ENCODE data around the gene CALR3. TPM values are rescaled to one million over a fixed set of nuclear protein-coding genes. Genes with fewer than 3 reads are reported as not detected.

CALR3 gene
- total RNA-seq, 2 experiments from 2014 or later: not detected

- no peak for ATAC-seq
- H3K4me1 Mint-ChIP-seq (ENCODE audit: low read depth): peaks cover 27% of the 10 kb centered on the region
- H3K27me3 Mint-ChIP-seq: no peaks in the 10 kb centered on the region
- H3K36me3 Mint-ChIP-seq (ENCODE audit: low read depth): peaks cover 66% of the 10 kb centered on the region
- intact Hi-C loops (cut with micrococcal nuclease): no loop called here
- no peaks in the 10 kb centered on the region for H3K9me3 Mint-ChIP-seq
- H3K27ac Mint-ChIP-seq: no peak overlapping the region
- ChIA-PET CTCF (no interaction called here), POLR2A (interaction anchor here (1.3 kb wide), 1 partner anchor 9 kb away, joined by 4 read pairs; no protein-coding TSS in a partner anchor)
- no peak for DNase-seq
- no peak for TF ChIP-seq CTCF (IDR thresholded peaks at IDR 0.05)
- no peak overlapping the region for H3K4me3 Mint-ChIP-seq
These were observed 40.2 kb upstream of the CALR3 start for GRCh38 chr19:16536130-16536529.

GRCh38 chr19:16535381-16535780 is 39.4 kb upstream of the CALR3 start:
- DNase-seq (no peak), ATAC-seq (no peak)
- no peak overlapping the region for H3K27ac Mint-ChIP-seq
- TF ChIP-seq CTCF (IDR thresholded peaks at IDR 0.05): no peak
- H3K36me3 Mint-ChIP-seq (ENCODE audit: low read depth): peaks cover 64% of the 10 kb centered on the region
- H3K9me3 Mint-ChIP-seq: no peaks in the 10 kb centered on the region
- no peak overlapping the region for H3K4me3 Mint-ChIP-seq
- H3K4me1 Mint-ChIP-seq (ENCODE audit: low read depth): peaks cover 23% of the 10 kb centered on the region
- POLR2A ChIA-PET: interaction anchor here (0.7 to 1.3 kb wide), 2 partner anchors 8 to 14 kb away, joined by 3 to 4 read pairs; no protein-coding TSS in a partner anchor
- no peaks in the 10 kb centered on the region for H3K27me3 Mint-ChIP-seq
- intact Hi-C loops (cut with micrococcal nuclease): no loop called here
- CTCF ChIA-PET: interaction anchor here (1.0 kb wide), 1 partner anchor 20 kb away, joined by 5 read pairs; no protein-coding TSS in a partner anchor

- Mint-ChIP-seq H3K9me3 (no peaks in the 10 kb centered on the region), H3K27ac (no peak overlapping the region), H3K4me1 (ENCODE audit: low read depth) (peaks cover 5% of the 10 kb centered on the region), H3K27me3 (no peaks in the 10 kb centered on the region), H3K36me3 (ENCODE audit: low read depth) (peaks cover 55% of the 10 kb centered on the region), H3K4me3 (no peak overlapping the region)
- no peak for DNase-seq
- no peak for TF ChIP-seq CTCF (IDR thresholded peaks at IDR 0.05)
- CTCF ChIA-PET: no interaction called here
- no peak for ATAC-seq
- intact Hi-C loops (cut with micrococcal nuclease): no loop called here
- POLR2A ChIA-PET: interaction anchor here (0.5 to 2.4 kb wide), 3 partner anchors 9 to 28 kb away, joined by 3 to 7 read pairs (median 4); no protein-coding TSS in a partner anchor
These were observed 36.7 kb upstream of the CALR3 start for GRCh38 chr19:16532440-16533234.

- Mint-ChIP-seq H3K9me3 (no peaks in the 10 kb centered on the region), H3K27ac (no peak overlapping the region), H3K4me3 (no peak overlapping the region), H3K27me3 (no peaks in the 10 kb centered on the region), H3K4me1 (ENCODE audit: low read depth) (no peaks in the 10 kb centered on the region), H3K36me3 (ENCODE audit: low read depth) (peaks cover 55% of the 10 kb centered on the region)
- ChIA-PET POLR2A (interaction anchor here (0.7 kb wide), 1 partner anchor 30 kb away, joined by 3 read pairs; no protein-coding TSS in a partner anchor), CTCF (no interaction called here)
- intact Hi-C loops (cut with micrococcal nuclease): no loop called here
- TF ChIP-seq CTCF (IDR thresholded peaks at IDR 0.05): no peak
- DNase-seq (no peak), ATAC-seq (no peak)
These were observed 35.4 kb upstream of the CALR3 start for GRCh38 chr19:16531380-16531669.

All from activated CD8-positive, alpha-beta T cell treated with anti-CD3 and anti-CD28 coated beads for 36 hours (primary cell).